HT1080 (cell line): ENCODE data around the gene ARNT2. TPM values are rescaled to one million over a fixed set of nuclear protein-coding genes. Genes with fewer than 3 reads are reported as not detected.
A peak's percentile ranks its signal among the peaks of the same experiment; 100 is the strongest.
"Not testable (repeated sequence)": the region's sequence is repeated elsewhere in the genome, so short reads cannot be mapped to it uniquely, and the experiment has no call there.

Source experiments
- DNase-seq: peaks from one replicate; pipeline ENCODE4 v3.0.0-alpha.2; 2015; ENCODE audit warnings: low read depth
- polyA plus RNA-seq, 2 experiments: library from polyadenylated mRNA; depleted of rRNA; stranded (reverse); fragments of >200 nt; gene quantifications; 2 replicates each; pipeline ENCODE4 v1.2.3, GENCODE V29; 2015
- total RNA-seq: library from RNA; depleted of rRNA; stranded (reverse); fragments of >200 nt; shearing (Covaris generic); gene quantifications from 2 replicates; pipeline ENCODE4 v1.2.3, GENCODE V29; 2014; rRNA removed

The ARNT2 gene
- total RNA-seq: 2.6 and 3.7 TPM in 2 replicates
- polyA plus RNA-seq (2015; cell fraction: cytosol; rRNA removed): 6.1 and 7.3 TPM in 2 replicates
- 5.7 and 6.7 TPM in 2 replicates for polyA plus RNA-seq (2015; cell fraction: nucleus; rRNA removed)

- no peak for DNase-seq
Measured at GRCh38 chr15:80404057-80404760, at the start of gene ARNT2. Gene ARNT2 (plus strand): TSS chr15:80404382. CDS start chr15:80404516, 134 bp downstream.

GRCh38 chr15:80367094-80367493 lies 37.1 kb upstream of the ARNT2 start:
- peak; percentile 41 for DNase-seq

GRCh38 chr15:80367661-80368060 lies 36.5 kb upstream of the ARNT2 start:
- no peak for DNase-seq

GRCh38 chr15:80371924-80372323 lies 32.3 kb upstream of the ARNT2 start:
- no peak for DNase-seq

- DNase-seq: no peak
Measured at GRCh38 chr15:80374441-80374840, 29.7 kb upstream of the ARNT2 start.

- DNase-seq: no peak
Measured at GRCh38 chr15:80375968-80376891, 28.0 kb upstream of the ARNT2 start.

- DNase-seq: no peak
Measured at GRCh38 chr15:80379693-80380092, 24.5 kb upstream of the ARNT2 start.

GRCh38 chr15:80380154-80380553 lies 24.0 kb upstream of the ARNT2 start:
- DNase-seq: no peak

- DNase-seq: no peak
Measured at GRCh38 chr15:80382285-80382684, 21.9 kb upstream of the ARNT2 start.

GRCh38 chr15:80384432-80384831 lies 19.8 kb upstream of the ARNT2 start:
- no peak for DNase-seq

GRCh38 chr15:80386151-80386550 lies 18.0 kb upstream of the ARNT2 start:
- DNase-seq: no peak

- DNase-seq: no peak
Measured at GRCh38 chr15:80388326-80388725, 15.9 kb upstream of the ARNT2 start.

- DNase-seq: no peak
Measured at GRCh38 chr15:80389370-80389769, 14.8 kb upstream of the ARNT2 start.

- not testable (repeated sequence) for DNase-seq
Measured at GRCh38 chr15:80390942-80391341, 13.2 kb upstream of the ARNT2 start.

GRCh38 chr15:80395616-80396015 lies 8.6 kb upstream of the ARNT2 start:
- no peak for DNase-seq

GRCh38 chr15:80396096-80396495 lies 8.1 kb upstream of the ARNT2 start:
- no peak for DNase-seq

GRCh38 chr15:80399508-80399907 lies 4.7 kb upstream of the ARNT2 start:
- DNase-seq: no peak

- no peak for DNase-seq
Measured at GRCh38 chr15:80401456-80401855, 2.7 kb upstream of the ARNT2 start.

GRCh38 chr15:80402339-80402738 lies 1.8 kb upstream of the ARNT2 start:
- no peak for DNase-seq

GRCh38 chr15:80403712-80404056 lies 498 bp upstream of the ARNT2 start:
- no peak for DNase-seq

GRCh38 chr15:80404761-80405553 lies 775 bp downstream of the ARNT2 start:
- DNase-seq: no peak

GRCh38 chr15:80405554-80405850 lies 1.3 kb downstream of the ARNT2 start:
- DNase-seq: no peak
